Hepatocyte (in vitro differentiated cells): Measurements from ENCODE around the gene KIRREL3.

Experiments
- EZH2 ChIP-seq: fragments of 200-600 bp; sonication (generic); IDR thresholded peaks from 2 replicates; pipeline ENCODE4 v1.6.1; 2016; ENCODE audit warnings: antibody characterized with exemption, mild to moderate bottlenecking, borderline replicate concordance
- TF ChIP-seq, protein P1 (sequence below): fragments of 200-600 bp; sonication (generic); IDR thresholded peaks from 2 replicates; pipeline ENCODE4 v1.5.1; 2016; ENCODE audit warnings: antibody characterized with exemption, mild to moderate bottlenecking; ENCODE audit not compliant: poor library complexity

DNA sequence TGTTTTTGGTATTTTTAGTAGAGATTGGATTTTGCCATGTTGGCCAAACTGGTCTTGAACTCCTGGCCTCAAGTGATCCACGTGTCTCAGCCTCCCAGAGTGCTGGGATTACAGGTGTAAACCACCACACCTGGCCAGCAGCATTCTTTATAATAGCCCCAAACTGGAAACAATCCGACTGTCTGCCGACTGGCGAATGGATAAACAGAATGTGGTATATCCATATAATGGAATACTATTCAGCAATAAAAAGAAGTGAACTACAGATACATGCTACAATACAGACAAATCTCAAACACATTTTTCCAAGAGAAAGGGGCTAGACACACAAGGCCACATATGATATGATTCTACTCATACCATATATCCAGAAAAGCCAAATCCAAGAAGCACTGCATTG is 493.8 kb downstream of the KIRREL3 start:
- no peak for TF ChIP-seq EZH2
- TF ChIP-seq, protein P1, sequence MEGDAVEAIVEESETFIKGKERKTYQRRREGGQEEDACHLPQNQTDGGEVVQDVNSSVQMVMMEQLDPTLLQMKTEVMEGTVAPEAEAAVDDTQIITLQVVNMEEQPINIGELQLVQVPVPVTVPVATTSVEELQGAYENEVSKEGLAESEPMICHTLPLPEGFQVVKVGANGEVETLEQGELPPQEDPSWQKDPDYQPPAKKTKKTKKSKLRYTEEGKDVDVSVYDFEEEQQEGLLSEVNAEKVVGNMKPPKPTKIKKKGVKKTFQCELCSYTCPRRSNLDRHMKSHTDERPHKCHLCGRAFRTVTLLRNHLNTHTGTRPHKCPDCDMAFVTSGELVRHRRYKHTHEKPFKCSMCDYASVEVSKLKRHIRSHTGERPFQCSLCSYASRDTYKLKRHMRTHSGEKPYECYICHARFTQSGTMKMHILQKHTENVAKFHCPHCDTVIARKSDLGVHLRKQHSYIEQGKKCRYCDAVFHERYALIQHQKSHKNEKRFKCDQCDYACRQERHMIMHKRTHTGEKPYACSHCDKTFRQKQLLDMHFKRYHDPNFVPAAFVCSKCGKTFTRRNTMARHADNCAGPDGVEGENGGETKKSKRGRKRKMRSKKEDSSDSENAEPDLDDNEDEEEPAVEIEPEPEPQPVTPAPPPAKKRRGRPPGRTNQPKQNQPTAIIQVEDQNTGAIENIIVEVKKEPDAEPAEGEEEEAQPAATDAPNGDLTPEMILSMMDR = no peak
